HG03045 (cell line): ENCODE measurements around the gene PAGR1.
"Not testable (repeated sequence)": the region's sequence is repeated elsewhere in the genome, so short reads cannot be mapped to it uniquely, and the experiment has no call there.

Source experiments
- ATAC-seq: cut with Tn5 transposase; IDR thresholded peaks from one replicate; pipeline ENCODE4 v1.9.1; 2021; ENCODE audit warnings: mild to moderate bottlenecking, moderate library complexity; ENCODE audit not compliant: unreplicated experiment

Gene PAGR1

DNA sequence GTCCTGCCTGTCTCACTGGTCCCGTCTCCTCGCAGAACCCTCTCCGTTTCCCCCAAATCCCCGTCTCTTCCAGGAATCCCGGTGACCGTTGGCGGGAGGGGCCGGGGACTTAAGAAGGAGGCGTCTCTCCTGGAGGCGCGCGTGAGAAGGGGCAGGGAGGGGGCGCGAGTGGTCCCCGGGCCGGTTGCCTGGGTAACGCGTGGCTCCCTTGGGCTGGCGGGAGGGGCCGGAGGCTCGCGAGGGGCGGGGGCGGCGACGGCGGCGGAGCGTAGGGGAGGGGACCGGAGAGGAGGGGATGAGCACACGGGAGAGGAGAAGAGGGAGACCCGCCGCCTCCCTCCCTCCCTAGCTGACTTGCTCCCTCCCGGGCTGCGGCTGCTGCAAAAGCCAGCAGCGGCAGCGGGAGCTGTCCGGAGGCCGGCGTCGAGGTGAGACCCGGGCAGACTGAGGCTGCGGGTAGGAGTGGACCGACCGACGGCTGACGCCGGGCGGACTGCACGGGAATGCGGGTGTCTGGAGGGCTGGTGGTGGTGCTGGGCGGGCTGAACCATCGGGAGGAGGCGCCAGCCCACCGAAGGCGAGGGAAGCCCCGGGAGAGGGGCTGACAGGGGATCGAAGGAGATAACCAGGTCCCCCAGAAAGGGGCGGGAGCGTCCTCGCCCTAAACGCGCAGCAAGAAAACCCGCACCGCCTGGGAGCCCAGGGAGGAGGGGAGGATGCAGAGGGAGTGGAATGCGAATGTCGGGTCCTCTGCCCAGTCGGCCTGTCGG, 3.9 kb upstream of the PAGR1 start, which contains the start of gene PRRT2:
Gene PRRT2, plus strand, starts transcription at position 298 of the 770 bp plus-strand sequence. CDS start 862 bp downstream, outside the sequence.
- ATAC-seq = no peak

DNA sequence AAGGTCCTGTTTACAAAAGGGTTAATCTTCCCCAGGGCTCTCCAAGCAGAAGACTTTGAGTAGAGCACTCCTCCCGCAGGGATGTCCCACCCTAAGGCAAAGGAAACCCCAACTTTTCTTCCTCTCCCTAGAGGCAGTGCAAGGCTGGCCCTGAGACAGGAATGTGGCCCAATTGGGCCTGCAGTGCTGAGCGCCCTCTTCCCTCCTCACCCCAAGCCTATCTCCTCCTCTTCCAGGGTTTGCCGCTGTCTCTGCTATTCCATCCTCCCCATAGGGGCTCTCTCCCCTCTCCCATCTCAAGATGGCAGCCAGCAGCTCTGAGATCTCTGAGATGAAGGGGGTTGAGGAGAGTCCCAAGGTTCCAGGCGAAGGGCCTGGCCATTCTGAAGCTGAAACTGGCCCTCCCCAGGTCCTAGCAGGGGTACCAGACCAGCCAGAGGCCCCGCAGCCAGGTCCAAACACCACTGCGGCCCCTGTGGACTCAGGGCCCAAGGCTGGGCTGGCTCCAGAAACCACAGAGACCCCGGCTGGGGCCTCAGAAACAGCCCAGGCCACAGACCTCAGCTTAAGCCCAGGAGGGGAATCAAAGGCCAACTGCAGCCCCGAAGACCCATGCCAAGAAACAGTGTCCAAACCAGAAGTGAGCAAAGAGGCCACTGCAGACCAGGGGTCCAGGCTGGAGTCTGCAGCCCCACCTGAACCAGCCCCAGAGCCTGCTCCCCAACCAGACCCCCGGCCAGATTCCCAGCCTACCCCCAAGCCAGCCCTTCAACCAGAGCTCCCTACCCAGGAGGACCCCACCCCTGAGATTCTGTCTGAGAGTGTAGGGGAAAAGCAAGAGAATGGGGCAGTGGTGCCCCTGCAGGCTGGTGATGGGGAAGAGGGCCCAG, 3.0 kb upstream of the PAGR1 start:
- ATAC-seq = no peak

DNA sequence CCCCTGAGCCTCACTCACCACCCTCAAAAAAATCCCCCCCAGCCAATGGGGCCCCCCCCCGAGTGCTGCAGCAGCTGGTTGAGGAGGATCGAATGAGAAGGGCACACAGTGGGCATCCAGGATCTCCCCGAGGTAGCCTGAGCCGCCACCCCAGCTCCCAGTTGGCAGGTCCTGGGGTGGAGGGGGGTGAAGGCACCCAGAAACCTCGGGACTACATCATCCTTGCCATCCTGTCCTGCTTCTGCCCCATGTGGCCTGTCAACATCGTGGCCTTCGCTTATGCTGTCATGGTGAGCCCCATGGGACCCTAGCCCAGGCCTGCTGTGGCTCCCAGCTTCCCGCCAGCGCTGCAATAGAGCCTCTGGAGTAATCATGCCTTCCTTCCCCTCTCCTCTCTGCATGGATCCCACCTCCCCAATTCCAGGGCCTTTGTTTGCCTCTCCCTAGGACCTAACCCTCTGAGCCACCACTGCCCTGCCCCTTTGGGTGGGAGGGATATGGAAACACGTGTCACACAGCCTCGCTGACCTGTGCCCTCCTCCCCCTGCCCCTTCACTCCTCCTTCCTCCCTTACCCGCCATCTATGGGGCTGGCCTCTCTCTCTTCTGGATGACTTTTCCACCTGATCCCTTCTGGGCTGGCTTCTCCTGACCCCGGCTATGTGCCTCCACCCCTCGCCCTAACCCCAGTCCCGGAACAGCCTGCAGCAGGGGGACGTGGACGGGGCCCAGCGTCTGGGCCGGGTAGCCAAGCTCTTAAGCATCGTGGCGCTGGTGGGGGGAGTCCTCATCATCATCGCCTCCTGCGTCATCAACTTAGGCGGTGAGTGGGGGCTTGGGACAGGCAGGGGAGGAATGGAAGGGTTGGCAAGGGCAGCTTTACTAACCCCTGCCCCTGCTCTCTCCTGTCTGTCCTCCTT, 2.0 kb upstream of the PAGR1 start:
- ATAC-seq = no peak

DNA sequence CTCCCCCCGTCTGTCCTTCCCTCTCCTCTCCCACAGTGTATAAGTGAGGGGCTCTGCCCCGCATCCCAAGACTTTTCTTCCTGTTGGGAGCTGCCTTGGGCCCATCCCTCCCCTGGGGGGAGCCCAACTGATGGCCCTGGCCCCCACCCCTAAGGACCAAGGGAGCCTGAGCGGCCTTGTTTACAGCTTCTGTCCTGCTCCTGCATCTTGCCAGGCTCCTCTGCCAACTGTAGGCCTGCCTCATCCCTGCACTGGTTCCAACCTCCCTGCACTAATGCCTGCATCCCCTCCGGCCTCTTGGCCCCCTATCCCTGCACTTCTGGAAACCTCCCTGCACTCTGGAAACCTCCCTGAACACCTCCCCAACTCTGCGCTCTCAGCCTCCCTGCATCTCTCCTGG, 1.4 kb upstream of the PAGR1 start:
- no peak for ATAC-seq

DNA sequence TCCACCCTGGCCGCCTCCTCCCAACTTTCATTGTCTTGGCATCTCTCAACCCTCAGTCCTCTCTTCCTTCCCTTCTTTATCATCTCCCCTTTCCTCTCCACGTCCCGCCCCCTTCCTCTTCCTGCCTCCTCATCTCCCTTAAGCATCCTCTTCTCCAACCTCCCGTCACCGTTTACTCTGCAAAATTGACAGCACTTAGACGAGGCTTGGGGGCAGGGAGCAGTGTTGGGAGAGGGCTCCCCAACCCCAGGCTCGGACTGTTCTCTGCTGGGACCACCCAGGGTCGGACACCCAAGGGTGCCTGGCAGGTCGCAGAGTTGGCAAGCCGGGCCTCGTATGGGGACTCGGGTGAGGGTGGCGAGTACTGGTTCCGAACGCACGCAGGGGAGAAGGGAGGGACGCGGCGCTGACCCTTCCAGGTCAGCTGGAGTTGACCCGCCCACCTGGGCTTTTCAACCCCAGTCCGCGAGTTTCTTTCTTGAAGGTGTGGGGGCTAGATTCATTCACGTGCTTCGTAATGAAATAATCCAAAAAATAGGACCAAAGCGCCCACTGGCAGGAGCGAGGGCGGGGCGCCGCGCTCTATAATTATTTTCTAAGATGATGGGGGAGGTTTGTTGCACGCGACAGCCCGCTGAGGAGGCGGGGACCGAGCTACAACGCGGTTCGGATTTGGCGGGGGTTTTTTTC, 775 bp upstream of the PAGR1 start:
- no peak for ATAC-seq

DNA sequence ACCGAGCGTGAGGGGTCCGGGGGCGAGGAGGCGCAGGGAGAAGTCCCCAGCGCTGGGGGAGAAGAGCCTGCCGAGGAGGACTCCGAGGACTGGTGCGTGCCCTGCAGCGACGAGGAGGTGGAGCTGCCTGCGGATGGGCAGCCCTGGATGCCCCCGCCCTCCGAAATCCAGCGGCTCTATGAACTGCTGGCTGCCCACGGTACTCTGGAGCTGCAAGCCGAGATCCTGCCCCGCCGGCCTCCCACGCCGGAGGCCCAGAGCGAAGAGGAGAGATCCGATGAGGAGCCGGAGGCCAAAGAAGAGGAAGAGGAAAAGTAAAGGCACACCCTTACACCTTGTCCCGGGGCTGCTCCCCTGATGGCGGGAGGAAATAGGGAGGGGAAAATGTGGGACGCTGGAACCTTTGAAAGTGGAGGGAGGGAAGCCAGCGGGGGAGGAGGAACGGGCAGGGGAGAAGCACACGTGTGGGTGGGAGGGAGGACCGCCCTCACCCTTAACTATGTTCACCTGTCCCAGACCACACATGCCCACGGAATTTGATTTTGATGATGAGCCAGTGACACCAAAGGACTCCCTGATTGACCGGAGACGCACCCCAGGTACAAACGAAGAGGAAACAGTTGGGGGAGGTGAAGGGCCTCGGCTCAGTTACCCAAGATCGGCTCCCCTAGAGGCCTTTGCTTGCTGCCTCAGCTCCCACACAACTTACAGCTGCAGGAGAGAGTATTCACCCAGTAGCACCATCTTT, 916 bp downstream of the PAGR1 start:
- ATAC-seq = peak; percentile 11

DNA sequence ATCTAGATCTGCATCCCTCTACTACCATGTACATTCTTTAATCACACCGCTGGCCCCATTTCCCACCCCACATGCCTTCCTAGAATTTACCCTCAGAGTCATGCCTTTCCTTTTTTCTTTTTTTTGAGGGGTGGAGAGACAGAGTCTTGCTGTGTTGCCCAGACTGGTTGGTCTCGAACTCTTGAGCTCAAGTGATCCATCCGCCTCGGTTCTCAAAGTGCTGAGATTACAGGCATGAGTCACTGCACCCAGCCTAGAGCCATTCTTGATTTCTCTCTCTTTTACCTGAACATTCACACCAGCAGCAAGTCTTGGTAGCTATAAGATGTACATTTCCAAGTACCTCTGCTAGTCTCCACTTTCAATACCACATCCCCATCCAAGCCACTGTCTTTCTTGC, 2.1 kb downstream of the PAGR1 start:
- no peak for ATAC-seq

DNA sequence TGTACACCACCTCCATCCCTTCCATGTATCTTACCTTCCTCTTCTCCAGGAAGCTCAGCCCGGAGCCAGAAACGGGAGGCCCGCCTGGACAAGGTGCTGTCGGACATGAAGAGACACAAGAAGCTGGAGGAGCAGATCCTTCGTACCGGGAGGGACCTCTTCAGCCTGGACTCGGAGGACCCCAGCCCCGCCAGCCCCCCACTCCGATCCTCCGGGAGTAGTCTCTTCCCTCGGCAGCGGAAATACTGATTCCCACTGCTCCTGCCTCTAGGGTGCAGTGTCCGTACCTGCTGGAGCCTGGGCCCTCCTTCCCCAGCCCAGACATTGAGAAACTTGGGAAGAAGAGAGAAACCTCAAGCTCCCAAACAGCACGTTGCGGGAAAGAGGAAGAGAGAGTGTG, 3.6 kb downstream of the PAGR1 start:
- ATAC-seq = no peak

DNA sequence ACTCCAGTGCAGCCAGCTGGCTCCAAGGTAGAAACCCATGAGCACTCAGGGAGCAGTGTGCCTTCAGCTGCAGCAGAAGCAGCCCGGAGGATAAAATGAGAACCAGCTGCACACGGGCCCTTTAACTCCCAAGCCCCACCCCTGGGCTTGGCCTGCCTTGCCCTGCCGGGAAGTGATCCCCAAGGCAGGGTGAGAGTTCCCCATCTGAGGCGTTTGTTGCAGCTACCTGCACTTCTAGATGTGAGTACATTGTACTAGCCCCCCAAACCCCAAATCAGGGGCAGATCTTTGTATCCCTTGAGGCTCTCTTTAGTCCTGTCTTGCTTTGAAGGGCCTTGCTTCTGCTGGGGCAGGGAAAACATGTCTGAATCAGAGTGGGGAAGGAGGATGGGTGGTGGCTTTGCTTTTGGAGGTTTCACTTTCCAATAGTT, 4.3 kb downstream of the PAGR1 start, which contains the start of gene MVP:
Gene MVP, plus strand, starts transcription at position 192 of the 431 bp plus-strand sequence. CDS start 10,088 bp downstream, outside the sequence.
- ATAC-seq = no peak

DNA sequence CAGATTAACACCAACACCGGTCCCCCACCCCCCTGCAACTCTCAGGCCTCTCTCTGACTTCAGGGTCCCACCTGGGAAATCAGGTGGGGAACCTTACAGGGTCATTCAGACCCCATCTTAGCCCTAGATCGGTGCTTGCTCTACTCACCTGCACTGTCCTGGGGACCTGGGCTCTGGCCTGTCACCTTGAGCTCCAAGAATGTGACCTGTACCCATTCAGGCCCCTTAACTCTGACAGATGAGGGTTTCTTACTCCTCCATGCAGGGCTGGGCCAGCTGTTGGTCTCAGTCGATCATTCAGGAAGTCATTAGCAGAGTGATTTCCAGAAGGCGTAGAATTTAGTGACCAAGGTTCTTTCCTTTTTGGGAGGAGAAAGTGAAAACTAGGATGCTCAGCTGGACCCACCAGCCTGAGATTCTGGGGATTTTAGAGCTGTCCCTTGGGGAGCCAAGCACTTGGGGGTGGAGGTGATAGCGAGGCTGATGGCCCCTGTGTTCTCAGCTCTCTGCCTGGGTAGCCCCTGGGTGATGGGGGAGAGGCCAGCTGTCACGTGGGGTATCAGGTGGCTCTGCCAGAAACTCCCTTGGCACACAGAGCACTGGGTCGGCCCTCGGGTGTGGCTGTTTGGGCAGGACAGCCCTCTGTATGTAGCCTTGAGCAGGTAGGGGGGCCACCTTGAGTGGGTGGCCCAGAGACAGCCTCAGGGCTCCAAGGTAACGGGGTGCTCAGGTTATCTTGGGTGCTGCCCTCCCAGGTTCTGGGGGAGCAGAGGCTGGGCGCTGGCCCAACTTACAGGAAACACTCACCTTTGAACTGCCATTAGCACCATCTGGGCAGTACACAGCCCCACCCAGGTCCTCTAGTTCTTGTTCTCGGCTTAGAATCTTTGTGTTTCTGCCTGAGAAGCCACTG, 5.0 kb downstream of the PAGR1 start:
- ATAC-seq = peak; percentile 35

DNA sequence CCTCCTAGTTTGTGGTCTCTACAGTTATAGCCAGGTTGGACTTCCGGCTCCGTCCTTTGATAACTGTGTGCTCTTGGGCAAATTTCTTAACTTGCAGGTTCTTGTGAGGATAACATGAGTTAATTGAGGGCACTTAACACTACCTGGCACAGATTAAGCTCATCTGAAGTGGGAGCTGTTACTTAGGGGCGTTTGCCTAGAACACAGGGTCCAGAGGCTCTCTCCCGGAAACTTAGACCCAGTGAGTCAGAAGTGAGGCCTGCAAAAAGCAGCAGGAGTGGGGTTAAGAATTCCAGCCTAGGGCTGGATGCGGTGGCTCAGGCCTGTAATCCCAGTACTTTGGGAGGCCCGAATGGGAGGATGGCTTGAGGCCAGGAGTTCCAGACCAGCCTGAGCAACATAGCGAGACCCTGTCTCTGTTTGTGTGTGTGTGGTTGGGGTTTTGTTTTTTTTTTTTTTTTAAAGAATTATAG, 5.7 kb downstream of the PAGR1 start:
- no peak for ATAC-seq

DNA sequence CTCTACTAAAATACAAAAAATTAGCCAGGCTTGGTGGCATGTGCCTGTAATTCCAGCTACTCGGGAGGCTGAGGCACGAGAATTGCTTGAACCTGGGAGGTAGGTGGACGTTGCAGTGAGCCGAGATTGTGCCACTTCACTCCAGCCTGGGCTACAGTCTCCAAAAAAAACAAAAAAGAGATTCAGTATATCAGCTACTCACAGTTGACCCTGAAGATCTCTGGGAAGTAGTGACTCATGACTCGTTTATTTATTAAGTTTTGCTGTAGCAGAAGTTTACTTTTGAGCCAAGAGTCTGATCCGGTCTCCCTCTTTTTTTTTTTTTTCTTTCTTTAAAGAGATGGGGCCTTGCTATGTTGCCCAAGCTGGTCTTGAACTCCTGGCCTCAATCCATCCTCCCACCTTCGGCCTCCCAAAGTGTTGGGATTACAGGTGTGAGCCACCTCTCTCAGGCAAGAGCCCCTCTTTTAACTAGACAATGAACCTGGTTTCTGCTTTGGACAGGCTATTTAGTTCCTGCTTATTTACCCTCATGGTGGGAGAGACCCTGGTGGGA, 8.7 kb downstream of the PAGR1 start:
- ATAC-seq = no peak

DNA sequence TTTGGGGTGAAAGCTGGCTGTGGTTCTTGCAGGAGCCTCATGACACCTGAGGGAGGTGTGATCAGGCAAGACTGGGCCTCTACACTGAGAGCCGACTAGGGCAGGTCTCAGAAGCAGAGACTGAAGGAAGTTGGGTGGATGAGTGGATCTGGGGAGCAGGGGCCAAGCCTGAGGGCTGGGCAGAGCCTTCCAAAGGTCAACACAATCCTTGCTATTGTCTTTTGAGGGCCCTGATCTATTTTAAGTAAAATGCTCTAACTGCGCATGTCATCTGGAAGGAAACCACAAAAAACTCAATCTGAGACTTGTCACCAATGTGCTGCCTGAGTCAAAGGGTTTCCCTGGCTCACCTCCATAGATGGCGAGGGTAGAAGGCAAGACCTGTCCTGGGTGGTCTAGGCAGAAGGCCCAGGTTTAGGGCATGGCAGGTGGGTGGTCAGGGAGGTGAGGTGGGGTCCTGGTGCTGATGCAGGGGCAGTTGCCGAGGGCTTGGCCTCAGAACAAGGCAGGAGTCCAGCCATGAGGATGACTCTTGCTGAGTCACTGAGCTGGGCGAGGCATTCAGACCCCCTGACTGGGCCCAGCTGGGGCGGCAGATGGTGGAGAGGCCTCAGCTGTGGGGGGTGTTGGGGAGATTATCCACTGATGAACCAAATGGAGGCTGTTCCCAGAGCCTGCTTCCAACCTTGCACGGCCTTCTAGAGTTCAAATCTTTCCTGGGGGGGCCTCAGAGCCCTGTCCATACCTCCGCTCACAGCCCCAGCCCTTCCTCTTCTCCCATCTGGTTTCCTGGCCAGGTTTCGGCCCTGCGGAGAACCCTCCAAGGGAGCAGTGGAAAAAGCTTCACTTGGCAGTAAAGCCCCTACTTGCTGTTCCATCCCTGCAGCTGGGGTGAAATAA, 9.4 kb downstream of the PAGR1 start:
- no peak for ATAC-seq

DNA sequence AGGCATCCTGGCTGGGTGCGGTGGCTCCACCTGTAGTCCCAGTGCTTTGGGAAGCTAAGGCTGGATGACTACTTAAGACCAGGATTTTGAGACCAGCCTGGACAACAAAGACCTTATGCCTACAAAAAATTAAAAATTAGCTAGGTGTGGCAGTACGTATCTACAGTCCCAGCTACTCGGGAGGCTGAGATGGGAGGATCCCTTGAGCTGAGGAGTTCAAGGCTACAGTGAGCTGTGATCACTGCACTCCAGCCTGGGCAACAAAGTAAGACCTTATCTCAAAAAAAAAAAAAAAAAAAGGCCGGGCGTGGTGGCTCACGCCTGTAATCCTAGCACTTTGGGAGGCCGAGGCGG, 10.4 kb downstream of the PAGR1 start:
- no peak for ATAC-seq

DNA sequence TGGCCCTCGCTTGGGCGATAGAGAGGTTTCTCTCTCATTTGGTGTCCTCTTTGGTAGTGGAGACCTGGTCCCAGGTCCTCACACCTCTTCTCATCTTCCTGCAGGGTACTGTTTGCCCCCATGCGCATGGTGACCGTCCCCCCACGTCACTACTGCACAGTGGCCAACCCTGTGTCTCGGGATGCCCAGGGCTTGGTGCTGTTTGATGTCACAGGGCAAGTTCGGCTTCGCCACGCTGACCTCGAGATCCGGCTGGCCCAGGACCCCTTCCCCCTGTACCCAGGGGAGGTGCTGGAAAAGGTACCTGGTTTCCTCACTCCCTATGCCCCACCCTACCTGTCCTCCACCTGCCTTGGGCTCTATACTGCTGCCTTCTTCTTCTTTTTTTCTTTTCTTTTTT, 14.8 kb downstream of the PAGR1 start:
- ATAC-seq = no peak

DNA sequence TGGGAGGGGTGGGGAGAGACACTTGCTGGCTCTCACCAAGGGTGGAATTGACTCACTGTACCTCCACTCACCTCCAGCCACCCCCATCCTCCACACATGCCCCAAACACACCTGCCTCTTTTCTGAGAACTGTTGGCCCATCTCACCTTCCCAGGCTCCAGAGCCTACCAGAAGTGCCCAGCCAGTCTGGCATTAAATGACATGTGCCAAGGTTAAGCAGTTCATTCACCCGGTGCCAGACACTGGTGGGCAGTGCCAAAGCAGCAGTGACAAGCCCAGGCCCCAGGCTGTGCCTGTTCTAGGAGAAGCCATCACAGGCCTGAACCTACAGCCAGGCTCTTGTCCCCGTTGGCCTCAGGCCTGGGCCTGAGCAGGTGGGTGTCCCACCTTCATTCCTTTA, 15.5 kb downstream of the PAGR1 start:
- no peak for ATAC-seq

DNA sequence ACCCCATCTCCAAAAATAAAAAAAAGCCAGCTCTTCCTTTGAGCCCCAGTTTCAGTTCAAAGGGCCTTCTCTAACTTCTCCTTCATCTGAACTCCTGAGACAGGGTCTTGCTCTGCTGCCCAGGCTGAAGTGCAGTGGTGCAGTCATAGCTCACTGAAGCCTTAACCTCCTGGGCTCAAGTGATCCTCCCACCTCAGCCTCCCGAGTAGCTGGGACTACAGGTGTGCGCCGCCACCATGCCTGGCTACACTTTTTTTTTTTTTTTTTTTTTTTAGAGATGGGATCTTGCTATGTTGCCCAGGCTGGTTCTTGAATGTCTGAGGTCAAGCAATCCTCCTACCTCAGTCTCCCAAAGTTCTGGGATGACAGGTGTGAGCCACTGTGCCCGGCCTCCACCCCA, 17.3 kb downstream of the PAGR1 start:
- ATAC-seq = not testable (repeated sequence)
